H9 (cell line): ENCODE data around the gene NCS1. TPM values are rescaled to one million over a fixed set of nuclear protein-coding genes. Genes with fewer than 3 reads are reported as not detected.

Source experiments
- DNase-seq: peaks from one replicate; pipeline ENCODE4 v3.0.0-alpha.2; 2017
- H2AFZ ChIP-seq: one replicate; pipeline ENCODE4 v1.6.1; 2013; ENCODE audit warnings: mild to moderate bottlenecking, low read length, control low read depth, moderate library complexity
- H2AK5ac ChIP-seq: 2 replicates; pipeline ENCODE4 v1.6.1; 2013; ENCODE audit warnings: low read length, control low read depth, mixed read lengths; ENCODE audit not compliant: insufficient read length
- H2BK120ac ChIP-seq: one replicate; pipeline ENCODE4 v1.6.1; 2013; ENCODE audit warnings: low read depth, mild to moderate bottlenecking, low read length, control low read depth, inconsistent platforms; ENCODE audit not compliant: poor library complexity, severe bottlenecking
- H2BK12ac ChIP-seq: 2 replicates; pipeline ENCODE4 v1.6.1; 2013; ENCODE audit warnings: low read length, control low read depth, mixed read lengths, low read depth; ENCODE audit not compliant: insufficient read length
- H2BK15ac ChIP-seq: 2 replicates; pipeline ENCODE4 v1.6.1; 2013; ENCODE audit warnings: low read depth, low read length, control low read depth
- H2BK20ac ChIP-seq: one replicate; pipeline ENCODE4 v1.6.1; 2013; ENCODE audit warnings: low read depth, mild to moderate bottlenecking, low read length, control low read depth, inconsistent platforms; ENCODE audit not compliant: poor library complexity, severe bottlenecking
- H2BK5ac ChIP-seq: 2 replicates; pipeline ENCODE4 v1.6.1; 2013; ENCODE audit warnings: low read length, control low read depth, mixed read lengths; ENCODE audit not compliant: insufficient read length
- H3K14ac ChIP-seq: 2 replicates; pipeline ENCODE4 v1.6.1; 2013; ENCODE audit warnings: low read length, control low read depth; ENCODE audit not compliant: insufficient read depth
- H3K18ac ChIP-seq: 2 replicates; pipeline ENCODE4 v1.6.1; 2013; ENCODE audit warnings: low read depth, mild to moderate bottlenecking, mixed read lengths, low read length, control low read depth; ENCODE audit not compliant: insufficient read length
- H3K23ac ChIP-seq: 2 replicates; pipeline ENCODE4 v1.6.1; 2013; ENCODE audit warnings: low read length, control low read depth, mixed read lengths, low read depth; ENCODE audit not compliant: insufficient read length
- H3K23me2 ChIP-seq: 2 replicates; pipeline ENCODE4 v1.6.1; 2013; ENCODE audit warnings: low read depth, mild to moderate bottlenecking, mixed read lengths, low read length, control low read depth; ENCODE audit not compliant: insufficient read length, poor library complexity, severe bottlenecking
- H3K27ac ChIP-seq: 2 replicates; pipeline ENCODE4 v1.5.1; 2013; ENCODE audit warnings: low read length, control low read depth, mixed read lengths, low read depth; ENCODE audit not compliant: insufficient read length
- H3K27me3 ChIP-seq: 2 replicates; pipeline ENCODE4 v1.6.1; 2013; ENCODE audit warnings: low read length, control low read depth, inconsistent platforms; ENCODE audit not compliant: insufficient read depth
- H3K4ac ChIP-seq: 2 replicates; pipeline ENCODE4 v1.6.1; 2013; ENCODE audit warnings: low read depth, mild to moderate bottlenecking, control low read depth, inconsistent platforms, low read length, moderate library complexity
- H3K4me1 ChIP-seq: 2 replicates; pipeline ENCODE4 v1.6.1; 2013; ENCODE audit warnings: low read length, control low read depth, inconsistent platforms; ENCODE audit not compliant: insufficient read depth
- H3K4me2 ChIP-seq: 2 replicates; pipeline ENCODE4 v1.6.1; 2013; ENCODE audit warnings: low read length, control low read depth, mixed read lengths; ENCODE audit not compliant: insufficient read length, insufficient read depth
- H3K56ac ChIP-seq: 2 replicates; pipeline ENCODE4 v1.6.1; 2013; ENCODE audit warnings: low read depth, mild to moderate bottlenecking, mixed read lengths, low read length, control low read depth; ENCODE audit not compliant: insufficient read length
- H3K79me1 ChIP-seq: 2 replicates; pipeline ENCODE4 v1.6.1; 2013; ENCODE audit warnings: low read depth, mild to moderate bottlenecking, moderate library complexity, low read length, control low read depth, inconsistent platforms; ENCODE audit not compliant: insufficient read depth, poor library complexity, severe bottlenecking
- H3K79me2 ChIP-seq: 2 replicates; pipeline ENCODE4 v1.6.1; 2013; ENCODE audit warnings: low read length, control low read depth, inconsistent platforms; ENCODE audit not compliant: insufficient read depth
- H3K9ac ChIP-seq: 2 replicates; pipeline ENCODE4 v1.6.1; 2013; ENCODE audit warnings: low read length, control low read depth, mixed read lengths; ENCODE audit not compliant: insufficient read length; ENCODE audit errors: extremely low read depth
- H3K9me3 ChIP-seq: one replicate; pipeline ENCODE4 v1.6.1; 2013; ENCODE audit warnings: low read depth, low read length, inconsistent platforms; ENCODE audit not compliant: control insufficient read depth
- H3T11ph ChIP-seq: one replicate; pipeline ENCODE4 v1.6.1; 2013; ENCODE audit warnings: mild to moderate bottlenecking, low read length, control low read depth, inconsistent platforms
- H4K20me1 ChIP-seq: one replicate; pipeline ENCODE4 v1.6.1; 2013; ENCODE audit not compliant: control insufficient read depth, insufficient read length, insufficient read depth
- H4K5ac ChIP-seq: 2 replicates; pipeline ENCODE4 v1.6.1; 2013; ENCODE audit warnings: low read depth, mild to moderate bottlenecking, mixed read lengths, low read length, control low read depth; ENCODE audit not compliant: insufficient read length
- H4K8ac ChIP-seq: replicated peaks from 2 replicates; pipeline ENCODE4 v1.6.1; 2013; ENCODE audit warnings: low read length, control low read depth, mixed read lengths, low read depth; ENCODE audit not compliant: insufficient read length
- H4K91ac ChIP-seq: 2 replicates; pipeline ENCODE4 v1.6.1; 2013; ENCODE audit warnings: low read depth, mild to moderate bottlenecking, moderate library complexity, mixed read lengths, low read length, control low read depth; ENCODE audit not compliant: insufficient read length
- H3K27ac Mint-ChIP-seq, 3 experiments: 2 replicates in 2 of 3; 3 replicates in 1 of 3; pipeline ENCODE4 v1.8.0; 2020 to 2021; ENCODE audit warnings: mixed read lengths in 3 of 3, mild to moderate bottlenecking in 1 of 3, moderate library complexity in 1 of 3
- H3K27me3 Mint-ChIP-seq: 2 replicates; pipeline ENCODE4 v1.8.0; 2021; ENCODE audit warnings: low read depth, mild to moderate bottlenecking, moderate library complexity, mixed read lengths
- H3K36me3 Mint-ChIP-seq, 3 experiments: 2 replicates in 2 of 3; 3 replicates in 1 of 3; pipeline ENCODE4 v1.8.0; 2020 to 2021; ENCODE audit warnings: low read depth in 3 of 3, mixed read lengths in 3 of 3; ENCODE audit not compliant: insufficient read depth in 1 of 3
- H3K4me1 Mint-ChIP-seq, 2 experiments: 2 replicates each; pipeline ENCODE4 v1.8.0; 2020; ENCODE audit warnings: mixed read lengths in 2 of 2
- H3K4me3 Mint-ChIP-seq, 2 experiments: 2 replicates in 1 of 2; 3 replicates in 1 of 2; pipeline ENCODE4 v1.8.0; 2020 to 2021; ENCODE audit warnings: mild to moderate bottlenecking in 2 of 2, mixed read lengths in 2 of 2, moderate library complexity in 1 of 2
- H3K9me3 Mint-ChIP-seq, 2 experiments: 2 replicates in 1 of 2; 3 replicates in 1 of 2; pipeline ENCODE4 v1.8.0; 2020; ENCODE audit warnings: mild to moderate bottlenecking in 2 of 2, mixed read lengths in 2 of 2, moderate library complexity in 1 of 2
- CTCF ChIP-seq: fragments of 200-600 bp; sonication (generic); conservative IDR thresholded peaks from 3 replicates; pipeline ENCODE4 v1.8.0; 2021; ENCODE audit warnings: antibody characterized with exemption, mild to moderate bottlenecking
- WGBS: extraction: QIAGEN DNeasy Blood & Tissue Kit; methylation state at CpG from one replicate; pipeline ENCODE4 v1.1.7; 2013; ENCODE audit warnings: missing lambda C conversion rate, low lambda C conversion rate, mixed read lengths; ENCODE audit not compliant: insufficient read length; ENCODE audit errors: extremely low coverage; 5-methylcytosine and 5-hydroxymethylcytosine counted together
- total RNA-seq: library from RNA; stranded (reverse); gene quantifications from 2 replicates; pipeline ENCODE4 v1.2.1, GENCODE V29; 2021

Gene NCS1
- total RNA-seq, 1 experiment from 2014 or later = 38.1 TPM

- no CpG with 5 or more reads among the region's 12 CpGs for WGBS
These were observed 30.1 kb upstream of the NCS1 start for GRCh38 chr9:130142056-130142455.

More at GRCh38 chr9:130142056-130142455, 30.1 kb upstream of the NCS1 start:
- H3K4me3 Mint-ChIP-seq = no peak overlapping the region
- Histone ChIP-seq H4K20me1 (peaks cover 2% of the 10 kb centered on the region), H3T11ph (no peak overlapping the region), H3K56ac (no peak overlapping the region), H4K8ac (no peak overlapping the region), H3K4ac (no peak overlapping the region), H3K79me2 (no peaks in the 10 kb centered on the region), H3K23ac (no peak overlapping the region), H2AFZ (no peak overlapping the region), H3K23me2 (no peaks in the 10 kb centered on the region), H2AK5ac (no peak overlapping the region), H2BK120ac (no peak overlapping the region), H3K27me3 (no peaks in the 10 kb centered on the region), H4K5ac (no peak overlapping the region), H3K9me3 (no peaks in the 10 kb centered on the region), H3K14ac (peak overlapping the region; percentile 53; the same call in 1 of the 2 replicates), H2BK12ac (no peak overlapping the region), H3K18ac (no peak overlapping the region), H3K4me1 (peaks cover 26% of the 10 kb centered on the region; the same call in 1 of the 2 replicates), H3K27ac (no peak overlapping the region), H2BK5ac (no peak overlapping the region), H3K79me1 (no peaks in the 10 kb centered on the region), H3K4me2 (no peak overlapping the region), H4K91ac (no peak overlapping the region), H3K9ac (no peak overlapping the region), H2BK20ac (no peak overlapping the region), H2BK15ac (no peak overlapping the region)
- H3K27me3 Mint-ChIP-seq = peaks cover 4% of the 10 kb centered on the region; the same call in 1 of the 2 replicates
- no peak overlapping the region; a peak in 1 of 7 replicates for H3K27ac Mint-ChIP-seq
- no peaks in the 10 kb centered on the region; a peak in 1 of 5 replicates for H3K9me3 Mint-ChIP-seq
- TF ChIP-seq CTCF = no peak
- peaks cover 41 to 55% of the 10 kb centered on the region in 2 experiments for H3K4me1 Mint-ChIP-seq
- DNase-seq = no peak
- peaks cover 0 to under 1% (median under 1%) of the 10 kb centered on the region in 3 experiments; a peak in 2 of 7 replicates for H3K36me3 Mint-ChIP-seq
